SH-SY5Y (cell line): ENCODE measurements around the gene COPS9.

ENCODE experiments used
- GATA2 ChIP-seq: IDR thresholded peaks from 2 replicates; pipeline ENCODE4 v1.6.1; 2011; ENCODE audit warnings: mild to moderate bottlenecking, low read depth, low read length
- GATA3 ChIP-seq: IDR thresholded peaks from 2 replicates; pipeline ENCODE4 v1.6.1; 2011; ENCODE audit warnings: low read depth, mild to moderate bottlenecking, low read length, moderate library complexity

Gene COPS9

GRCh38 chr2:240137596-240138253, 1.6 kb upstream of the COPS9 start:
- TF ChIP-seq GATA2 (no peak), GATA3 (no peak)

GRCh38 chr2:240136671-240137292, 677 bp upstream of the COPS9 start:
- TF ChIP-seq GATA3 (no peak), GATA2 (no peak)

- TF ChIP-seq GATA3 = no peak
- no peak for TF ChIP-seq GATA2
Observed at GRCh38 chr2:240135706-240136012, 446 bp downstream of the COPS9 start.

- no peak for TF ChIP-seq GATA3
- TF ChIP-seq GATA2 = no peak
Observed at GRCh38 chr2:240134956-240135520, 1.1 kb downstream of the COPS9 start.

DNA sequence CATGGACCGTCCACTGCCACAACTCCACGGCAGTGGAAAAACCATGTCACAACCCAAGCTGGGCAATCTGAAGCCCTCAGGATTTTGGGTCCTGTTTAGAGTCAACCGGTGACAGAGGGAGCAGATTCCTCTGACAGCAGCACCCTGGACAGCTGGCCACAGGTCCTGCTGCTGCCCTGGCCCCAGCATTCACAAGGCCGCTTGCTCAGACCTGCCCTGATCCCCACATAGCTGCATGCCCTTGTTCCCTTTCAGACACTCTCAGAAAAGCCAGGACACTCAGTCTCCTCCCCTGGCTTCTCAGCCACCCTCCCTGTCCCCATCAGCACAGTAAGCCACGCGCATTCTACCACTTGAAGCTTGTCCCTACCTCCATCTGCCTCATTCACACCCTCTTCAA, 1.6 kb downstream of the COPS9 start:
- TF ChIP-seq GATA2 (no peak), GATA3 (no peak)

DNA sequence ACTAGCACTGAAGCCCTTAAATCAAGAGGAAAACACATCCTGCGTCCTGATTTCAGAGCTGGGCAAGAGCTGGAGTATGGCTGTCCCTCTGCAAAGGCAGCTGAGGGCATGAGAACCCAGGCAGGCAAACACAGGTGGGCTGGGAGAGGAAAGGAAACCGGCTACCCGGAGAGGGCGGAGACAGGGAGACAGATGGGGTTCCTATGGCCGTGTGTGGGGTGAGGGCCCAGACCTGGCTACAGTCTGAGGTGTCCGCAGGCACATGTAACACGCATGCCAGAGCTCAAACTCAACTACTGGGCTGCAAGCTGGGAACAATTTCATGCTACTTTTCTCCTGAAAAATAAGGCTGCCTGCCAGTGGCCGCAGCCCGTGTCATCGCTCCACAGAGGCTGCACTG, 2.7 kb downstream of the COPS9 start:
- TF ChIP-seq GATA2 = no peak
- TF ChIP-seq GATA3 = no peak

DNA sequence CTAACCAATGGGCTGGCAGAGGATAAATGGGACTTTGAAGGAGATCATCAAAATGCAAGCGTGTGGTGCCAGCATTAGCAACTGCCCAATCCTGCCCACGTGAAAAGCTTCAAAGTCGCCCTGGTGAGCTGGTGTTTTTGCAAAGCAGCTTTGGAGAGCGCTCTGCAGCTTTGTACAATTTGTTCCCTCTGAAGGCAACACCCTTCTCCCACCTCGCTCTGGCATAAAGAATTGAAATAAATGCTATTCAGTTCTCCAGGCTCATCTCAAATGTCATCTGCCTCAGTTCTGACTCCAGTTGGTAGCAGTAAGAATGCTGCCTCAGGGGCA, 3.5 kb downstream of the COPS9 start:
- TF ChIP-seq GATA3 (no peak), GATA2 (no peak)

GRCh38 chr2:240131941-240132650, 4.0 kb downstream of the COPS9 start:
- TF ChIP-seq GATA3 (no peak), GATA2 (no peak)

- no peak for TF ChIP-seq GATA2
- no peak for TF ChIP-seq GATA3
Observed at GRCh38 chr2:240131296-240131695, 4.8 kb downstream of the COPS9 start.

GRCh38 chr2:240130393-240131195, 5.5 kb downstream of the COPS9 start:
- TF ChIP-seq GATA3 (no peak), GATA2 (no peak)

DNA sequence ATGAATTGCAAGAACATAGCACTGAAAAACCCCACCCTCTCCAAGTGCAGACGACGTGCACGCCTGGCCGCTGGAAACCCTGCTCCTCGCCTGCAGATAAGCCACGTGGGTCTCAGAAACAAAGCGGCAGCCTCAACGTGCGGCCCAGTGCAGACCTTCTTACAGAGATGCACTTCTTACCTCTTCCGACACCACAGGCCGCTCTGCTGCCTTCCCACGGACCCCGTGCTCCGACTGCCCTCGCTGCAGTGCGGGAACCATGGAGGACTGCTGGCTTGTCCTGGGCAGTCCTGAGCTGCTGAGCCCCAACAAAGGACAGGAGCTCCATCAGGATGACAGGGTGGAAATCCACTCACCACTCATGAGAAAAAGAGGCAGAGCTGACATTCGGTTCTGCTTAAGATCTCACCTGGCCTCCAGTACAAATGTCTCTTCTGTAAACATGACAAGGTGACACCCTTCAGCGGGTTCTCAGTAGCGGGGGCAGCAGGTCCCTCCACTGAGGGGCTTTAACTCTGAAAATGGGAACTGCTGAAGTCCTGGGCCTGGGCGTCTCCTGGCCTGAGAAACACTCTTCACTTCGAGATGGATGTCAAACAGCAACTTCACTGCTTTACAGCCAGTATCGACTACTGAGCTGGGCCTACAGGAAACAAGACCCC, 6.2 kb downstream of the COPS9 start:
- TF ChIP-seq GATA3 (no peak), GATA2 (no peak)

- TF ChIP-seq GATA3 = no peak
- no peak for TF ChIP-seq GATA2
Observed at GRCh38 chr2:240129311-240129710, 6.8 kb downstream of the COPS9 start.

GRCh38 chr2:240128608-240129145, 7.4 kb downstream of the COPS9 start:
- TF ChIP-seq GATA3 (no peak), GATA2 (no peak)
